Endothelial cell of umbilical vein (primary cell): ENCODE measurements around the gene NR4A3. TPM values are rescaled to one million over a fixed set of nuclear protein-coding genes. Genes with fewer than 3 reads are reported as not detected.

ENCODE experiments used
- BruUV-seq: library from RNA; stranded (reverse); fragments of 400-500 nt; replicated peaks from 2 replicates; lab custom pipeline; 2021; lab: Mats Ljungman, UMichigan
- CTCF ChIA-PET: fragments of 300-600, 350-600 bp; sonication (Branson Sonifier 250); formaldehyde crosslinking; loops from one replicate; lab custom pipeline; 2021; ENCODE audit warnings: antibody characterized with exemption, inconsistent platforms; lab: Charles Lee
- POLR2A ChIA-PET: fragments of 300-600, 350-600 bp; sonication (Branson Sonifier 250); formaldehyde crosslinking; loops from one replicate; lab custom pipeline; 2021; ENCODE audit warnings: antibody characterized with exemption, inconsistent platforms; lab: Charles Lee
- DNase-seq: peaks from one replicate; pipeline ENCODE4 v3.0.0-alpha.2; 2011; ENCODE audit warnings: low read depth, low spot score
- FAIRE-seq: peaks from 2 replicates; lab custom pipeline; 2011; peaks lifted over from hg19 to GRCh38; lab: Jason Lieb, UNC
- H2AFZ ChIP-seq: 2 replicates; pipeline ENCODE4 v1.6.0; 2012; ENCODE audit warnings: low read depth, low read length, control low read depth, inconsistent platforms
- H3K27ac ChIP-seq: 2 replicates; pipeline ENCODE4 v1.5.1; 2011; ENCODE audit warnings: low read depth, mild to moderate bottlenecking, control low read depth, low read length, moderate library complexity; ENCODE audit not compliant: insufficient read depth
- H3K27me3 ChIP-seq, 2 experiments: 2 replicates each; pipeline versions ENCODE4 v1.6.0 to v1.6.1; 2011; ENCODE audit warnings: low read length in 2 of 2, mixed read lengths in 1 of 2; ENCODE audit not compliant: control insufficient read depth in 2 of 2, insufficient read depth in 2 of 2
- H3K36me3 ChIP-seq, 2 experiments: 2 replicates in 1 of 2; 3 replicates in 1 of 2; pipeline ENCODE4 v1.5.1; 2011; ENCODE audit warnings: low read length in 2 of 2, mild to moderate bottlenecking in 1 of 2, moderate library complexity in 1 of 2; ENCODE audit not compliant: control insufficient read depth in 2 of 2, insufficient read depth in 2 of 2; ENCODE audit errors: extremely low read depth in 1 of 2
- H3K4me1 ChIP-seq: 3 replicates; pipeline ENCODE4 v1.5.1; 2011; ENCODE audit warnings: mild to moderate bottlenecking, low read length; ENCODE audit not compliant: control insufficient read depth, insufficient read depth; ENCODE audit errors: extremely low read depth
- H3K4me2 ChIP-seq: 2 replicates; pipeline ENCODE4 v1.6.1; 2011; ENCODE audit warnings: low read length, control low read depth, mixed read lengths; ENCODE audit not compliant: insufficient read depth
- H3K4me3 ChIP-seq, 3 experiments: fragments of 200-600 bp in 1 of 3; sonication (generic), shearing (Covaris generic) in 1 of 3; replicated peaks in 1 of 3; 2 replicates each; pipeline ENCODE4 v1.5.1; 2011 to 2016; ENCODE audit warnings: control low read depth in 3 of 3, low read length in 3 of 3, mild to moderate bottlenecking in 2 of 3, inconsistent platforms in 1 of 3, low read depth in 1 of 3, moderate library complexity in 1 of 3; ENCODE audit not compliant: insufficient read depth in 1 of 3
- H3K79me2 ChIP-seq: 2 replicates; pipeline ENCODE4 v1.6.0; 2012; ENCODE audit warnings: low read length, inconsistent platforms; ENCODE audit not compliant: control insufficient read depth, insufficient read depth
- H3K9ac ChIP-seq: replicated peaks from 2 replicates; pipeline ENCODE3; 2011; ENCODE audit warnings: low read length, control low read depth; ENCODE audit not compliant: insufficient read depth; ENCODE audit errors: extremely low read depth
- H3K9me1 ChIP-seq: replicated peaks from 3 replicates; pipeline ENCODE4 v1.6.0; 2011; ENCODE audit warnings: mild to moderate bottlenecking, low read length; ENCODE audit not compliant: control insufficient read depth, insufficient read depth; ENCODE audit errors: extremely low read depth
- H3K9me3 ChIP-seq: replicated peaks from 2 replicates; pipeline ENCODE4 v1.5.1; 2012; ENCODE audit warnings: low read length, inconsistent platforms; ENCODE audit not compliant: control insufficient read depth, insufficient read depth
- H4K20me1 ChIP-seq: replicated peaks from 2 replicates; pipeline ENCODE3; 2011; ENCODE audit warnings: mild to moderate bottlenecking, low read length; ENCODE audit not compliant: control insufficient read depth, insufficient read depth; ENCODE audit errors: extremely low read depth
- CTCF ChIP-seq, 2 donors: IDR thresholded peaks; 1 replicate in 1 of 2; 2 replicates in 1 of 2; pipeline ENCODE4 v1.5.1; 2011; ENCODE audit warnings: low read length in 2 of 2, mild to moderate bottlenecking in 2 of 2, moderate library complexity in 2 of 2, control low read depth in 1 of 2, inconsistent platforms in 1 of 2, low read depth in 1 of 2; ENCODE audit not compliant: insufficient read depth in 1 of 2; ENCODE audit errors: extremely low read depth in 1 of 2
- FOS ChIP-seq: IDR thresholded peaks from 2 replicates; pipeline ENCODE4 v1.6.1; 2011; ENCODE audit warnings: mild to moderate bottlenecking, low read length, moderate library complexity, borderline replicate concordance; ENCODE audit not compliant: insufficient read depth
- GATA2 ChIP-seq: IDR thresholded peaks from 2 replicates; pipeline ENCODE4 v1.7.0; 2011; ENCODE audit warnings: low read depth, mild to moderate bottlenecking, moderate library complexity, mixed read lengths, low read length; ENCODE audit not compliant: insufficient read length, insufficient read depth
- JUN ChIP-seq: IDR thresholded peaks from 2 replicates; pipeline ENCODE4 v1.6.1; 2011; ENCODE audit warnings: borderline replicate concordance, low read depth; ENCODE audit not compliant: insufficient read length, insufficient read depth
- MYC ChIP-seq: IDR thresholded peaks from one replicate; pipeline ENCODE4 v1.6.1; 2011; ENCODE audit warnings: mild to moderate bottlenecking, low read depth, low read length
- POLR2A ChIP-seq: IDR thresholded peaks from 2 replicates; pipeline ENCODE4 v1.6.1; 2012; ENCODE audit warnings: low read depth, mild to moderate bottlenecking, control low read depth, low read length
- dilution Hi-C: fragments of 300-500 bp; cut with MboI; formaldehyde crosslinking; loops from one replicate; pipeline ENCODE4 v1.15.0; 2019; ENCODE audit warnings: low sequenced_read_pairs; ENCODE audit not compliant: extremely low pct_ligation_motif_present
- intact Hi-C: fragments of 100-400 bp; cut with micrococcal nuclease; formaldehyde crosslinking; loops from one replicate; pipeline ENCODE4 v1.10.0; 2022
- polyA plus RNA-seq, 4 experiments: library from polyadenylated mRNA; depleted of rRNA in 3 of 4; stranded (reverse) in 3 of 4; unstranded in 1 of 4; fragments of >200 nt; gene quantifications; 2 replicates each; pipeline versions ENCODE4 v1.2.1 to v1.2.3, GENCODE V29; 2011 to 2012; ENCODE audit warnings: missing spikeins in 1 of 4
- total RNA-seq: library from RNA; stranded (reverse); gene quantifications from 2 replicates; pipeline ENCODE4 v1.2.3, GENCODE V29; 2021

The NR4A3 gene
- total and polyA plus RNA-seq, 2 donors (not counting 3 experiments of a cell fraction or from before 2014, with no cell fraction given), result 0.11 to 0.22 TPM

GRCh38 chr9:99859243-99859980 is 37.7 kb downstream of the NR4A3 start:
- Histone ChIP-seq H3K9me1 (no peaks in the 10 kb centered on the region), H3K9me3 (no peaks in the 10 kb centered on the region), H3K36me3 (no peaks in the 10 kb centered on the region), H3K4me2 (no peak overlapping the region), H3K79me2 (no peaks in the 10 kb centered on the region), H3K9ac (no peak overlapping the region), H4K20me1 (no peaks in the 10 kb centered on the region), H3K4me3 (no peak overlapping the region), H3K4me1 (no peaks in the 10 kb centered on the region), H3K27me3 (peaks cover 1 to 4% of the 10 kb centered on the region in 2 experiments), H3K27ac (no peak overlapping the region), H2AFZ (no peak overlapping the region)
- intact Hi-C loops (no loop called here), dilution Hi-C loops (no loop called here)
- ChIA-PET CTCF (interaction anchor here (1.0 to 1.4 kb wide), 3 partner anchors 9 to 466 kb away, joined by 3 to 4 read pairs (median 3); no protein-coding TSS in a partner anchor), POLR2A (no interaction called here)
- no peak for FAIRE-seq
- DNase-seq, result no peak
- TF ChIP-seq MYC (no peak), CTCF (IDR thresholded peaks at IDR 0.05; ENCODE audit: extremely low read depth in 1 of 2, insufficient read depth in 1 of 2, low read depth in 1 of 2, low read length in 2 of 2) (no peak), FOS (no peak), GATA2 (no peak), POLR2A (no peak), JUN (no peak)
- no TSS peak for BruUV-seq
